Stimulated activated CD8-positive, alpha-beta memory T cell treated with anti-CD3 and anti-CD28 coated beads, Interleukin-12 subunit alpha, Interleukin-12 subunit beta, amount 100 ng/mL, for 24 hours (primary cell): ENCODE results near the gene EIF3F.

ENCODE experiments used
- DNase-seq: peaks from one replicate; pipeline ENCODE4 v3.0.0-alpha.2; 2020; ENCODE audit errors: extremely low read depth

The EIF3F gene

DNA sequence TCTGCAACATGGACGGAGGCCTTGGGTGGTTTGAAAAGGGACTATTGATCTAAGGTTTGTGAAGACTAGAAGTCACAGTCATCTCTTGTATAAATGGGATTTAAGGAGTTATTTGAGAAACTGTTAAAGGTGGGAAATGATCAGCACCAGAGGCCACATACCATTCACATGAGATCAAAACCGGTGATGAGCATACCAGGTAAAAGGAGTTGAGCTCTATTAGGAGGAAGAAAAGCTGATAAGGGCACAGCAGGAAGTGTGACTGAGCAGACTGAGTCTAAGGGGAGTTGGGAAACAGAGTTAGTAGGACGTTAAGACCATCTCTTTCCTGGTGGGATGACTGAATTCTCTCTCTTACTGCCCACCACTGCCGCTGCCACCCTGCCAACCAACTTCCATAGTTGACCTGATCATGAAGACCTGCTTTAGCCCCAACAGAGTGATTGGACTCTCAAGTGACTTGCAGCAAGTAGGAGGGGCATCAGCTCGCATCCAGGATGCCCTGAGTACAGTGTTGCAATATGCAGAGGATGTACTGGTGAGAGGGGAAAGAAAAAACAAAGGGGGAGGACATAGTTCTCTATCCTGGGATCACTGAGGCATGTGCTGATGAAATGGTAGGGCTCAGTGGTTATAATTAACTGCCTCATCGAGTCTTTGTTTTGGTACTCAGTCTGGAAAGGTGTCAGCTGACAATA lies 7.6 kb downstream of the EIF3F start:
- DNase-seq: no peak

DNA sequence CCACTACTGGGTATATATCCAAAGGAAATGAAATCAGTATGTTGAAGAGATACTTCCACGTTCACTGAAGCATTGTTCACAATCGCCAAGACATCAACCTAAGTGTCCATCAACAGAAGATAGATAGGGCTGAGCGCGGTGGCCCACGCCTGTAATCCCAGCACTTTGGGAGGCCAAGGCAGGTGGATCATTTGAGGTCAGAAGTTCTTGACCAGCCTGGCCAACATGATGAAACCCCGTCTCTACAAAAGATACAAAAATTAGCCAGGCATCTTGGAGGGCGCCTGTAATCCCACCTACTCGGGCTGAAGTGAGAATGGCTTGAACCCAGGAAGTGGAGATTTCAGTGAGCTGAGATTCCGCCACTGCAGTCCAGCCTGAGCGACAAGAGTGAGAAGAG lies 12.7 kb downstream of the EIF3F start:
- DNase-seq: no peak

DNA sequence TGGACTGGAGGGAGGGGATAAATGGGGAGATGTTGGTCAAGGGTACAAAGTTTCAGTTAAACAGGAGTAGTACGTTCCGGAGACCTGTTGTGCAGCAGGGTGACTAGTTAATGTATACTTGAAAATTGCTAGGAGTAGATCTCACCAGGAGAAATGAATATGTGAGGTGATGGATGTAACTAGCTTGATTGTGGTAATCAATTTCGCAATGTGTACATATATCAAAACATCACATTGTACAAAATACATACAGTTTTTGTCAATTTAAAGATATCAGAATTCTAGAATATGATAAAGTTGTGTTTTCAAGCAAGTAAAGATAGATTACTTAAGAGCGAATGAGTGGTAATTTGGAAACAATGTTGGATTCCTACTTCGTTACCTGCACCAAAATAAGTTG lies 13.3 kb downstream of the EIF3F start:
- DNase-seq: no peak

DNA sequence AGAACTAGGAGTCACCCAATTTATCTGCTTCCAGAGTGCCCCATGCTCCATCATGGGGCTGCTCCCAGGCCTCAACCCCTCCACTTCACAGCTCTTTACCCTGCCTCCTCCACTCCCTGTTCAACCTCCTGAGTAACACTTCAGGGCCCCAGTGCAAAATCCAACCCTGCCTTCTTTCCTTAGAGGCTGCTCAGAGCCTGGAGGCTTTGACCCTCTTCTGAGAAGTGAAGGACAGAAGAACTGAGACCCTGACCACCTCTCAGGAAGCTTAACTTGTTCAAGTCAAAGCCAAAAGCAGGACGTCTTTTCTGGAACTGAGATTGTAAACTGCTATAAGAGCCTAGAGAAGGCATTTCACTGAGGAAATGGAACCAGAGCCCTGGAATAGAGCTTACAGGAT lies 15.5 kb downstream of the EIF3F start:
- no peak for DNase-seq

DNA sequence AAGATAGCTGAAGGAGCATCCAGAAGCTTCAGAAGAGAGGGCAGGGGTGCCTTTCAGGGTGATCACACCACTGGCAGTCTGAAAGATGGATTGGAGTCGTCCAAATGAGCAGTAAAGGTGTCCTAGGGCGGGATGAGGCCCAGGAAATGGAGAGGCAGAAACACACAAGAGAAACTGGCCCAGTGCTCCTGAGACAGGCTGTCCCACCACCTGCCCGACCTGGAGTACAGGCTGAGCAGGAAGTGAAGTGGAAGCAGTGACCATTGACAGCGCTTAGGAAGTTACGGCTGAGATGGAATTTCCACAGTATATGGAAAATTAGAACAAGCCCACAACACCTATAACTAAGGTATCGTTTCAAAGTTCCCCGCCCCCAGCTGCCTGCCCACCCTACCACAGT lies 16.1 kb downstream of the EIF3F start:
- no peak for DNase-seq

DNA sequence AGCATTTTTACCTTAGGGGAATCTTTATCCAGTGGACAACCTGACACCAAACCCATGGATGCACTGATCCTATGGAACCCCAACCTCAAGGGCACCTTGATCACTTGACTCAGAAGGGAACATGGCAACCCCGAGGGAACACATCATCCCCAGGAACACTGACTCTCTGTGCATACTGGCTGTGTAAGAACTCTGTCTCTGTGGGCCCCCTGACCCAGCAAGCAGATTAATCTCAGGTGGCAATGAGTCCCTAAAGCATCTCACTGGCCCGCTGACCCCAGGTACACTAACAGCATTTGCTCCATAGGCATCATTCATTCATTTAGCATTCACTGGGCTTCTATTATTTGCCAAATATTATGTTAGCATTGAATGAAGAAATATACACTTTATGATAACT lies 16.9 kb downstream of the EIF3F start:
- no peak for DNase-seq

DNA sequence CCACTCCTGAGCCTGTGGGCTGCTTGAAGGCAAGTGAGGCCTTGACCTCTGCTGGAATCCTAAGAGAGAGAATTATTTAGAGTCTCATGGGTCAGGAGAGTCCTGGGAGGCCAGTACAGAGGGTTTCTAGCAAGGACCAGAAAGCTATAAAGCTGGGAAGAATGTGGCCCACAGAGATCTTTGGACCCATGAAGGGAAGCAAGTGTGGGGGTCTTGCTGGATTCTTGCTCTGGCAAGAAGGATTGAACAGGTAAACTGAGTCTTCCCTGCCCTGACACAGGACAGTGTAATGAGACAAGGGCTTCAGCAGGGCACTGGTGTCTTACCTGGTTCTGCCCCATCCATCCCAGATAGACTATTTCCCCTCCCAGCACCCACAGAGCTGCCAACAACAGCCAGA lies 18.4 kb downstream of the EIF3F start:
- no peak for DNase-seq

DNA sequence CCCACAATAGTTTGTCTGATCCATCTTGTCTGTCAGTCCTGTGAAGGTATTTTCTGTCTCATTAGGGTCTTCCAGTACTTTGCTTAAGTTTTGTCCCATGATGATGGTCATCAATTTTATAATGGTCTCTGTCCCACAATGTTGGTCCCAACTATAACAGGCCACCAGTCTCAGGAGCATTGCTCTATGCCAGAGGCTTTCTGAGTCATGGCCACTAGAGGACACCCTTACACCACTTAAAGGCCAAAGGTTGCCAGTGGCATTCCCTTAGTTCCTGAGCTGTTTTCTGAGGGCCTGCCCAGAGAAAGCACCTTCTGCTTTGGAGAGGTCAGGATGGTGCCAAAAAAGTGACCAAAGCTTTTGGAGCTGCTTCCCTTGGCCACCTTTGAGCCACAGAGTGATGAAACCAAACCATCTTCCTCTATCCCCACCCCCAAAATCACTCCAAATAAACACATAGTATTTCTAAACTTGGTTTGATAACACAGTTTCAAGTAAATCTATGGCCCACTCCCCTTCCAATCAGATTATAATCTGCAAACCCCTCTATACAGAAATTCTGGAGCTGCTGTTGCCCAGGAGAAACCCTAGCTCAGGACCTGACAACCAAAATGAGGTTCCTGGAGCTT lies 19.3 kb downstream of the EIF3F start:
- DNase-seq: no peak

DNA sequence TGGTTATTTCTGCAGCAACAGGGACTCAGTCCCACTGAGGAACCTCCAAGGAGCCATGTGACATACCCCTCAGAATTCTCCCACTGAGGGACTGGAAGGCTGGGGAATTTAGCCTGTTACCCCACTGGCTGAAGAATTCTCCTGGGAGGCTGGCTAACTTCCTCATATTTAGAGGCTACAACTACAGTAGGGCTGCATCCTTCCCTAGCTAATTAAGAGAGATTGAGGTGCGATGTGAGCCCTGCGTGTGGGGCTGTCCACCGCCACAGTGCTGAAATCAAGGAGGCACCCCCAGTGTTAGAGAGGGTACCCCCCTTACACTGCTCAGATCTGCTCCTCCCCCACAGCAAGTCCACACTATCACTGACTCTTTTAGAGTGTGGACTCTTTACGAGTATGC lies 21.1 kb downstream of the EIF3F start:
- no peak for DNase-seq

DNA sequence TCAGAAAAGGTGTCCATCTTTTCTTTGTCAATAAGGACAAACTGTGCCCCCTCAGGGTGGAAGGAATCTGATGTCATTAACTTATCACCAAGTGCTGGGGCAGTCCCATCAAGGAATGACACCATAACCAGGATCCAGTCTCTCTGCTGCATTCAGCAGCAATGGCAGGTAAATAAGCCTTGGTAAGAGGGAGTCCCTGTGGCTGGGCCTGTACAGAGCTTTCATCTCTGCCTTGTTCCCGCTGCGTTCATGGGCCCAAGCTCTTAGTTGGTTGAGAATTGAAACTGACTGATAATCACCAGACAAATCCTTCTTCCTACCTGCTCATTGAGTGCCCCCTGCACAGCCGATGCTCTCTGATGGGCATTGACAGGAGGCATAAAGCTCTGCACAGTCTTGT lies 22.7 kb downstream of the EIF3F start:
- DNase-seq: no peak

DNA sequence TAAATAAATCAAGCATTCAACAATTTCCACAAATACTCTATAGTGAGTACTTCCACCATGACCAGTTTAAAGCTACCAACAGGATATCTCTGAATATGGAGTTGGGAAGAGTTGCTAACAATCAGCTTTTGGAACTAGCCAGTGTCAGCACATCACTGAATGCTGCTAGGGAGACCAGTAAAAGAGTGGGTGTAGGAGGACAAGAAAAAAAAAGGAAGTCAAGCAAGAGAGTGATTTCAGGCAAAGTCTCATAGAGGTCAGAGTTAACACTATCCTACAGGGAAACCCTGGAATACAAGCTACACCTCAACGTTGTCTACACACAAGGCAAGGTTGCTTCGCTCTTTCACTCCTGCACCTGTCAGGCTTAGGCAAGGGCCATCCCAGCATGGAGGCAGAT lies 24.2 kb downstream of the EIF3F start:
- DNase-seq: no peak

DNA sequence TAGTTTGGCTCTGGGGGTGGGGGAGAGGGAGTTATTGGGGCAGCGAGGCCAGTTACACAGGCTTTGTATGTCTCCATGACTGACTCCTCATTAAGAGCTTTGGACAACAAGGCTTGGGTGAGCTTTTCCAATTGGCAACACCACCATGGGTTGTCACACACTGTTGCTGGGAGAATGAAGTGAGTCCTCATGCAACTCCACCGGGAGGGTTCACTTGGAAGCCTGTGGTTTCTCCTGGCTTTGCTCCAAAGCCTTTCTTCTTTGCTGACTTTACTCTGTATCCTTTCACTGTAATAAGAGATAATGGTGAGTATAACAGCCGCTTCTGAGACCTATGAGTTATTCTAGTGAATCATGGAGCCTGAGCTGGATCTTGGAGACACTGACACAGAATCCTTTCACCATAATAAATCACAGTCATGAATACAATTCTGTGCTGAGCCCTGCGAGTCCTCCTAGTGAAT lies 24.9 kb downstream of the EIF3F start:
- DNase-seq: no peak

DNA sequence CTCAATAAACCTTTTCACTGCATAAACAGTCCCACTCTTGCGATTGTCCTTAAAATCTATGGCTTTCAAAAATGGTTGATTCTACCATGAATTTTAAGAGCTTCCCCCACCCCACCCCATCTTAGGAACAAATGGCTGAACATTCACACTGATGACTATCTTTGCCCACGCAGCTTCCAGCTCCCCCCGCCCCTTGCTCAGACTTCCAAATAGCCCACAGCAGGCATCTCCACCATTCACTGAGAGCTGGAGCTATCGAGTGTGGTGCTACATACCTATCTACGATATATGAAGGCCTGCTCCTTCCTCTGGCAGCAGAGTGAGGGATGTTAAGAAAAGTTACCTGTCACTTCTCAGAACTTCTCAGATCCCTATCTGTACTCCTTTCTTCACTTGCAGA lies 26.7 kb downstream of the EIF3F start:
- DNase-seq: no peak

DNA sequence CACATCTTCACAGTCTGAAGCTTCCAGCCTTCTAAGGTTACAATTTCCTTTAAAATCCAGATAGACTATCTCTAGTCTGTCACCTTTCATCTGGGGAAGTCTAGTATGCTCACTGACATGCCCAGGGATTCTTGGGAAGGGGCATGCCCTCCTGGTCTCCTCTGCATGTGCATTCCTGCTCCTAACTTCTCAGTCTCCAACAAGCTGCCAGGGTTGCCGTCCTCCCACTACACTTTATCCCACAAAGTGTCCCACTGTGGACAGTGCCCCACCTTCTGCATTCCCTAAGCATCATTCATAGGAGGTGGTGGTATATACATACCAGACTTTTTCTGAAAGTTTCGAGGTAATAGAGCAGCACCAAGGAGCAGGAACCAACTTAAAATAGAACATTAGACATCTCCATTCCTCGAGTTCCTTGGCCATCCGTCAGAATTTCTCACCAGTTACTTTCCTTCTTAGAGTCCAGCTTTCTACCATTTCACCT lies 28.7 kb downstream of the EIF3F start:
- no peak for DNase-seq

DNA sequence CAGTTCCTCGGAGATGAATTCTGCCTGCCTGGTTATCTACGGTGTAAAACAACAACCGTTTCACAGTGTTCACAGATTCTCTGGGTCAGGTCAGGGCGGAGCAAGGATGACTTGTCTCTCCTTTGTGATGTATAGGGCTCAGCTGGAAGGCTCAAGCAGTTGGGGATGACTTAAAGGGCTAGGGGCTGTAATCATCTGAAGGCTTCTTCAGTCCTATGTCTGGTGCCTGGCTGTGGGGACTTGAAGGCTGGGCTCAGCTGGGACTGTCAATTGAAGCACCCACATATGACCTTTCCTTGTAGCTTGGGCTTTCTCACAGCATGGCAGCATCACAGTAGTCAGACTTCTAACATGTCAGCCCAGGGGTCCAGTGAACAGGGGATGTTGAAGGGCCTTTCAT lies 29.3 kb downstream of the EIF3F start:
- DNase-seq: no peak

DNA sequence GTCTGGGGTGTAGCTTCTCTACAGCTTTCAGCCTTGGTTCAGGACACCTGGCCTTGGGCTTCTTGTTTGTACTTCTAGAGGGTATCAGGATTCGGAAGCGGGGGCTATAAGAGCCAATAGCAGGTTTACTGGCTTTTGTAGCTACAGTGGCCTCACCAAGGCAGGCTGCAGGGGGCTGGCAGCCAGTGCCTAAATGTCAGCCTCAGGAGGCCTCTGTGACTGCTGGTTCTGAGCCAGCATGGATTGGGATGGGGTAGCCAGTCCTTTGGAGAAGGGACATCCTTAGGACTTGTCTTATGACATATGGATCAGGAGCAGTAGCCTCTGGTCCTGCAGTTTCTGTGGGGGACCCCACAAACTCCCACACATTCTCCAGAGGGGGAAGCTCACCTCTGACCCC lies 29.9 kb downstream of the EIF3F start:
- no peak for DNase-seq

DNA sequence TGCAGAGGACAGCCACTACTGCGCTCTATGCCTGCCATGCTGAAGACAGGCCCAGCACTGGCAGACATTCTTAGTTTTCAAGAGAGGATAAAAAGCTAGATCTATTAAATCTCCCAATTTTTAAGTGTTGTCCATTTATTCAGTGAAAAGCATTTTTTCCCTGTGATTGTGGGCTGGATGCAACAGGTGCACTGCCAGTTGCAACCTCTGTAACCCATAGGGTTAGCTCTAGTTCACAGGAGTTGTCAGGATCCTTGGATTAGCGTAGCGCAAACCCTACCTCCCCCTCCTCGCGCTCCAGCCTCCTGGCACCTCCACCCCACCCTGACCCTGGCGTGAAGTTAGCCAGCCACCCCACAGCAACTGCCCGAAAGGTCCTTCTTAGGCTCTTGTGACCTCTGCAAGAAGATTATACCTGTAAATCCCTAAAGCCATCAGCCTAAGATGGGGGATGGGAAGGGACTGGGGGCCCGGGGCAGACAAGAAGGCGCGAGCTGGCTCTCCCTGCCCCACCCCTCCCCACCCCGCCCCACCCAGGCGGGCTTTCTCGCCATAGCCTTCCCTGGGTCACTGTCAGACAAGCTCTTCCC lies 30.9 kb downstream of the EIF3F start:
- DNase-seq: no peak

DNA sequence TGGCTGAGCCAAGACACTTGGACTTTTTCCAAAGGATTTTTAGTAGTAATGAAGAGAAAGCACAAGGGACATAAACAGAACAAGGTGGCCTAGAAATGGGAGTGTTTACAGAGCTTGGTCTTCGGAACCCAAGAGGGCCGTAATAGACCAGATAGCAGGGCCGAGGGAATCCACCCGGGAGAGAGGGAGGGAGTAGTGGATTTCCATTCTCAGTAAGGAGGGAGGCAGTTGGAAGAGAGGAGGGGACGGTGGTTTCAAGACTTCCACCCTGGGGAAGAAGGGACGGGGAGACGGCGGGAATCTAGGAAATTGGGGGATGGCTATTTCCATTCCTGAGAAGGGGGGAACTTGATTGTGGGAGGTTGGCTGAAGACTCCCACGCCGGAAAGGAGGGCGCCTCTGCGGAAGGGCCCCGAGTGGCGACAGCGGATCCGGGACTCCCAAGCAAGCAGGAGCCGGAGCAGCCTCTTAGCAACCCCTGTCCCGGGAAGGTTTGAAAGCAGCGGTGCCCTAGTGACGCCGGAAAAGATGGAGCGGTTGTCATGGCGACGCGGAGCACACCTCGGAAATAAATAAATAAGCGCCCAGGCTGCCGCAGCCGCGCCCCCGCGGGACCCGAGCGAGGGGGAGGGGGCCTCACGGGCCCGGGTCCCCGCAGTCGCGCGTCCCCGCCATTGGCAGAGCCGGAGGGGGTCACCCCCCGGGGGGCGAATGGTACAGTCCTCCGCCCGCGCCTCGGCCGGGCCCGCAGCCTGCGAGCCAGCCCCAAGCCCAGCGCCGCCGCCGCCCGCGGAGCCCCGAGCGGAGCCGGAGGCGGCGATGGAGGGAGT lies 31.6 kb downstream of the EIF3F start:
- DNase-seq: no peak

DNA sequence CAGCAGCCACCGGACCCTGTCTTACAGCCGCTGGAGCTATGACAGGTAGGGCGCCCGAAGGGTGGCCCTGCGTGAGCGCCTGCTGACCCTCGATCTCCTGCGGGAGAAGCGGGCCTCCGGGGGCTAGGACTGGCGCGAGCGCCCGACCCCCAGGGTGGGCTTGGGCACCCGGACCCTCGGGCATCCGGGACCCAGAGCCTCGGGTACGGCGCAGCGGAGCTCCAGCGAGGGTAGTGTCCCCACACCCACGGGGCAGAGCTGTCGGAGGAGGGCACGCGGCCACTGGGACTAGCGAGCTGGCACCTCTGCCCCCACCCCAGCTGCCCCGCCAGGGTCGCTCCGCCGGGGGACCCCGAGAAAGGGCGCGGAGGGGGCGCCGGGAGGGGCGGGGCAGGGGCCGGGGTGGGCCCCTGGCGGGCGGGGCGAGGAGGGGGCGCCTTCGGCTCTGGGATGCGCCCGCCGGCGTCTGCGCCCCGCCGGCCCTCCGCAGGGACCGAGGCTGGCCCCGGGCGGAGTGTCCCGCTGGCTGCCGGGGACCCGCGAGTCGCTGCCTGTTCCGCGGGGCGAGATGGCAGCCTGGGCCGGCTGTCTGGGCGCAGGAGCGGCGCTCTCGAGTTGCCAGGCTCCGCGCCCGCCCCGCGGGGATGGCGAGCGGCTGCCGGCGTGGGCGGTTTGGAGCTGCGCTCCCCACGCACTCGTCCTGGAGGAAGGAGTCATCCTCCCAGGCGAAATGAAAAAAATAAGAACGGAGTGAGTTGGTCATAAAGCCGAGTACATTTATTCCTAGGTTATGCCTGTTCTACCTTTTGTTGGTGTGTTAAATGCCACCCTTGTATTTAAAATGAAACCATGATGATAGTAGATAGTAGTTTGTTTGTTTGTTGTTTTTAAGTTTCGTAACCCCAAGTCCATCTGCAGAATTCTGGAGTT lies 32.4 kb downstream of the EIF3F start:
- no peak for DNase-seq

DNA sequence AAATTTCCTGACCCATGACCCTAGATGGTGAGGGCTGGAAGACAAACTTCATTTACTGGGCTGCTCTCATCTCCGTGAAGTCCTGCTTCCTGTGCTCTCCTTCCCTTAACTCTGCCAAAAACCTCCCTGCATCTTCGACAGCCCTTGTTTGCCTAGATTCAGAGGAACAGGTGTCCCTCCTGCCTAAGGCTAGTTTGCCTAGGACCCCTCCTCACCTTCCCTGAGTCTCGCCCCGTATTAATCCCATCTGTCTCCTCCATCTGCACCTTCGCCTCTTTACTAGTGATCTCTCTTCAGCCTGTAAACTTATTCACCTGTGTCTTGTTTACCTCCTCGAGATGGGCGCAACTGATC lies 33.1 kb downstream of the EIF3F start:
- no peak for DNase-seq

DNA sequence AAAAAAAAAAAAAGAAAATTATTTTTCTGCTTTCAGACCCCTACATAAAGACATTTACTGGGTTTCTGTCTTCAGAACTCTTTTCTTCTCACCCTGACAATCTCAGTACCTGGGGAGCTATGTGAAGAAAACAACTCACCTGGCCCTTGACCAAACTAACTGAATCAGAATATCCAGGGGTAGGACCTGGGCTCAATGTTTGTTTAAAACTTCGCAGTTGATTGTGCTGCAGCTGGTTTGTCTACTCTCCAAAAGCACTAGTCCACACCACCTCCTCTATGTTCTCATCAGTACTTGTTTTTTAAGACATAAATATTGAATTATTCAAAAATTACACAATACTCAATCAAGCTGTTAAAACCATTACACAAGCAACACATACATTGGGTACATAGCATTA lies 34.8 kb downstream of the EIF3F start:
- no peak for DNase-seq
